GM20000 (cell line): ENCODE measurements around the gene PAX3.

ENCODE experiments used
- DNase-seq: peaks from one replicate; pipeline ENCODE4 v3.0.0; 2012; ENCODE audit warnings: low spot score
- CTCF ChIP-seq: IDR thresholded peaks from 2 replicates; pipeline ENCODE4 v1.5.1; 2012; ENCODE audit warnings: mild to moderate bottlenecking, control low read depth; ENCODE audit errors: extremely low read depth, missing control alignments

The PAX3 gene

DNA sequence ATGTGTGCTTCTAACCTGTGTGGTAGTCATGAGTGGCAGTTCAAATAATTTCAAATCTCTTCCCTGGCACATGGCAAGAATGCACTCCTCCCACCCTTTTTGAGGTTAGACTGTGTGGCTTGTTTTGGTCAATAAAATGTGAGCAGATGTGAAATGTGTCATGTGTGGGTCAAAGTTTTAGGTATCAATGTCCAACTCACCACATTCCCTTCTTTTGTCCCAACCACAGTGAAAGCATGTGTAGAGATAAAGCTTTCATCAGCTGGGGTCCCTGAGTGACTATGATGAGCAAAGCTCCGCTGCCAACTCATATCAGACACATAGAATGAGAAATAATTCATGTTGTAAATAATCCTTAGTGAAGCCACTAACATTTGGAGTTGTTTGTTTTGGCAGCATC is 118.2 kb downstream of the PAX3 start:
- no peak for TF ChIP-seq CTCF
- DNase-seq = no peak

- no peak for DNase-seq
- no peak for TF ChIP-seq CTCF
Observed at GRCh38 chr2:222179592-222179991, 119.2 kb downstream of the PAX3 start.

- no peak for TF ChIP-seq CTCF
- DNase-seq = no peak
Observed at GRCh38 chr2:222178450-222178849, 120.3 kb downstream of the PAX3 start.

DNA sequence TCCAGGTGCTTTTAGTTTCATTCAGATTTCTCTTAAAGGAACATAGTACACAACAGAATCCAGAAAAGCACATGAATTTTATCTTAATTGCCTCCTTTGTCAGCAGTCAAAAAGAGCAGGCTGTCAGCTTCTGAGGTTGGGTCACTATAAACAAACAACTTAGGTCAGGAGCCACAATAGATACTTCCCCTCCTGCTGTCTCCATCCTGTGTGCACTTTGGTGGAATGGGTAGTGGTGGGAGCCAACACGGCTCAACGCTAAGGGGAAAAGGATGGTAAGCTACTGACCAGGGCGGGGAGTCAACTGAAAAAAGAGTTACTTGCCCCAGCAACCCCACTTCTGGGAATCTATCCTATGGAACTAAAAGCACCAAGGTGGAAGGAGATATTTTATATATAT is 121.9 kb downstream of the PAX3 start:
- no peak for TF ChIP-seq CTCF
- DNase-seq = no peak

DNA sequence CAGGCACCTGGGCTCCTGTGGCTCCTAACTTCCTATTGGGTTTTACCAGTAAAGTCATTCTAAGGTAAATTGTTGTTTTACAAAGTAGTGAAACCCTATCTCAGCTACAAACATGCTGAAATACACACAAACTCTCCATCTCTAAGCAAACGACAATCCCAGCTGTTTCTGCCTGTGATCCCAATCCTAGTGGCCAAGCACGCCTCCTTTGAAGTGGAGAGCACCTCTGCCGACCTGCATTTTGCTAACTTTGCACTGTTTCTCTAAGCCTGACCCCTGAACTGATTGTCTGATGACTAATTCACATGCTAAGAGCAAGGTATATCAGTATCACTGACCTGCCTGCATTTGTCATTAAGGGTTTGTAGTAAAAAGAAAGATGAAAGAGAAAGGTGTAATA is 124.3 kb downstream of the PAX3 start:
- DNase-seq = no peak
- no peak for TF ChIP-seq CTCF

DNA sequence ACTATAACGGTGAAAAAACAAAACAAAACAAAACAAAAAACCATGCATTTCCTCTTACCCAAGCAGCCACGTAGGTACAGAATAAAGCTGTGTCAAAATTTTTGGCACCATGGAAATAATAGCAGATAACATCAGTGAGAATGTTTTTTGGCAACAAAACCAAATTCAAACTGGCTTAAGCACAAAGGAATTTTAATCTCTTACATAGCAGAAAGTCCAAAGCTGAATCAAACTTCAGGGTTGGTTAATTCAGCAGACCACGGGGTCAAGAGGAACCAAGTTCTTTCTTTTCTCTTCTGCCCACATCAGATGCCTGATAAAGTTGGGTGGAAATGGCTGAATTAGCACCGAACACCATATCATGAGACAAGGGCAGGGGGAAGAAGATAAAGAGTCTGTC is 129.5 kb downstream of the PAX3 start:
- no peak for DNase-seq
- no peak for TF ChIP-seq CTCF

DNA sequence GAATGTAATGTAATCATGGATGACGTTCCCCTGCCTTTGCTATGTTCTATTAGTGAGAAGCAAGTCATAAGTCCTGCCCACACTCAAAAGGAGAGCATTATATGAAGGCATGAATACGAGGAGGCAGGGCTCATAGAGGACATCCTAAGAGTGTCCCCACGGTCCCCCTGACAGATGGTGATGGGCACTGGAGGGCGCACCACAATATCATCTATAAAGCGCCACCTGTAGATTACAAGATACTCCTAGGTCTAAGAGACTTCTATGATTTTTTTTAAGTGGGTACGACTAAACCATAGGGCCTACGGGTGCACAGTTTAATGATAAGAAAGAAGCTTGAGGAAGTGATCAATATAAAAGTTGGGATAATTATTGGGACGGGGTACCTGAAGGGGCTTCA is 131.0 kb downstream of the PAX3 start:
- no peak for DNase-seq
- no peak for TF ChIP-seq CTCF
